CD4-positive, alpha-beta T cell treated with Interleukin-4 for 4 hours (primary cell): ENCODE measurements around the gene TUBGCP6.

Experiments used
- DNase-seq: peaks from one replicate; pipeline ENCODE4 v3.0.0-alpha.2; 2020

The TUBGCP6 gene

GRCh38 chr22:50250555-50251476 is 6.0 kb upstream of the TUBGCP6 start, which contains the start of gene HDAC10:
TSS of gene HDAC10 (minus strand) at chr22:50251265. CDS start at chr22:50251032, 233 bp downstream.
- peak; percentile 73 for DNase-seq

GRCh38 chr22:50250249-50250554 is 5.4 kb upstream of the TUBGCP6 start:
- no peak for DNase-seq

- no peak for DNase-seq
Observed at GRCh38 chr22:50249341-50250248, 4.8 kb upstream of the TUBGCP6 start.

DNA sequence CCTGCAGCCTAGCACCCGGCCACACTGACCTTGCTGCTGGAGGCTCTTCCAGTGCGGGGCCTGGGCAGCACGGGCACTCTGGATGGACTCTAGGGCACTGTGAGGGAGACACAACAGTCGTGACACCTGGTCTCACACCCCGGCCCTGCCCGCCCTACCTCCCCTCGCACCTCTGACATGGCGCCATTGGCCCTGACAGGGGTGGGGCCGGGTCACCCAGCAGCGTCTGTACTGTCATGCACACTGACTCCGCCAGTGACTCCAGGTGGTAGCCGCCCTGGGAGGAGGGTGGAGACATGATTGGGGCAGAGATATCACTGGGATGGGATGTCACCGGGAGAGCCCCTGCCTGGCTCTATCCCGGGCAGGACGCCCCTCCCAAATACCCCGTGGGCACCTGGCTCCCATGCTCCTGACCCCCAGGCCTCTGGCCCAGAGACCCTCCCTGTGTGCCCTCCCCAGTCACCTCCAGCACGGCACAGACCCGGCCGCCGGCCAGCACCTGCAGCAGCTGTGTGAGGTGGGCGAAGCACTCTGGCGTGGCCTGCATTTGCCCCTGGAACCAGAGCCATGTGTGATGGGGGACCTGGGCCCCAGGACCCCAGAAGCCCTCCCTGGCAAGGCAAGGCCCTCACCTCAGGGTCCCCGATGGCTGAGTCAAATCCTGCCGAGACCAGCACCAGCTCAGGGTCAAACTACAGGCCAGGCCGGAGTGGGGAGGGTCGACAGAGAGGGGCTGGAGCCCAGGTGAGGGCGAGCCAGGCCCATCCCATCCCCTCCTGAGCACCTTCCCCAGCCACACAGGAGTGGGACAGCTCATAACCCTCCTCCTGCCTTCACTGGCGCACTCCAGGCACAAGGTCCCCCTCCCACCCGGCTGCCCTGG is 3.6 kb upstream of the TUBGCP6 start:
- no peak for DNase-seq

GRCh38 chr22:50247748-50248147 is 2.9 kb upstream of the TUBGCP6 start:
- peak; percentile 62 for DNase-seq

- DNase-seq: no peak
Observed at GRCh38 chr22:50246242-50247175, 1.7 kb upstream of the TUBGCP6 start.

DNA sequence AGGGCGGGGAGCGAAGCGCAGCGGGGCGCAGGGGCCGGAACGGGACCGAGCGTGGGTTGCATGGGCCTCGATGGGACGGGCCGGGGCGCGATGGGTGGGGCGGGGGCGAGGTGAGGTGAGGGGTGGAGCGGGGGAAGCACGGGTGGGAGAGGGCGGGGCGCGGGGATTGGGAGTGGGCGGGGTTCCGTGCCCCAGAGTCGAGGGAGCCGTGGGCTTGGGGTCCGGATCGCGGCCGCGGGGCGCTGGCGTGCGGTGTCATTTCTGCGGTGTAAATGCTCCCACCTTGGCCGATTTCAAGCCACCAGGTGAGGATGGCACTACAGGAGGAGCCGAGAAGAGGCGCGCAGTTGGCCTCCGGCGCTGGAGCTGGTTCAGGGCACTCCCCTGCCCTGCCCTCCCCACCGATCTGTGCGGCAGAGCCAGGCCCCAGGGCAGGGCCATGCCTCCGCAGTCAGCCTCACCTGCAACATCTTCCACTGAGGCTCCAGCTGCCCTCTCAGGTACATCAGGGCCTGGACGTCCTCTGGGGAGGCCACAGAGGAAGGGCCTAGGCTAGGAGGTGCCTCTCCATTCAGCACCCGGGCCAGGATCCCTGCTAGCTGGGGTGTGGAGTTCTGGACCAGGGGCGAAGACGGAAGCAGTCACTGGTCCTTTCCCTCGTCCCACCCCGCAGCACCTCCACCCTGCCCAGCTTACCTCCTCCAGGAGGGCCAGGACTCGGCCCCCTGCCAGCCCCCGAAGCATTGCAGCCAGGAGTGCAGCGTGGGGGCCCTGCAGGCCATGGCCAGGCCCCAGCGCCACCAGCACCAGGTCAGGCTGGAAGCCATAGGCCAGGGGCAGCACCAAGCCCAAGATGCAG is 620 bp upstream of the TUBGCP6 start:
- DNase-seq: no peak

DNA sequence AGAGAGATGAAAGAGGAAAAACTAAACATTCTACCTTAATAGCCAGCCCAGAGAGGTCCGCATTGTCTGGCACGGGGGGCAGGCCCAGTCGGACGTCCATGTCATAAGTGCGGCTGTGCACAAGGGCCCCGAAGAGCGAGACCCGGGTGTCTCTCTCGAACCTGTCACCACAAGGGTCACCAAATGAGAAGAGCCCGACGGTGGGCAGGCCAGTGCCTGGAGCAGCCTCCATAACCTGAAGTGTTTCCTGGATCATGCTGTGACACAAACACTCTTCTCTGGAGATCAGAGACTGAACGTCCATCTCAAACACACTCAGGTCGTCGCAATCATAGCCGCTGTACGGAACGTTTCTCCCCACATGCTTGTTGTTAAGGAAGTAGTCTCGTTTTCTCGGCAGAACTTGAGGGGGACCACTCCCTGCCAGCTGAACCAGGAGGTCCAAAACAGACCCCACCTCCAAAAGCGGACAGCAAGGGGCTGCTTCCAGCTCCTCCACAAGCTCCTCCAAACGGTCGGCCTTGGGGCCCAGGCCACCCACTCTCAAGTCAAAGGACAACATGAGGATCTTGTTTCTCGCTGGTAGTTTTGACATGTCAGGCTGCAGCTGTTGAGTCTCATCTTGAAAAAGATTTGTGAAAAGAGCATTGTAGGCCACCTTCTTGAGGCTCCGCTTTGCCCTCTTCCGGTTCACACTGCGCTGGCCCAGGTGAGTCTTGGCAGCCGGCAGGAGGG is 971 bp downstream of the TUBGCP6 start:
- no peak for DNase-seq

DNA sequence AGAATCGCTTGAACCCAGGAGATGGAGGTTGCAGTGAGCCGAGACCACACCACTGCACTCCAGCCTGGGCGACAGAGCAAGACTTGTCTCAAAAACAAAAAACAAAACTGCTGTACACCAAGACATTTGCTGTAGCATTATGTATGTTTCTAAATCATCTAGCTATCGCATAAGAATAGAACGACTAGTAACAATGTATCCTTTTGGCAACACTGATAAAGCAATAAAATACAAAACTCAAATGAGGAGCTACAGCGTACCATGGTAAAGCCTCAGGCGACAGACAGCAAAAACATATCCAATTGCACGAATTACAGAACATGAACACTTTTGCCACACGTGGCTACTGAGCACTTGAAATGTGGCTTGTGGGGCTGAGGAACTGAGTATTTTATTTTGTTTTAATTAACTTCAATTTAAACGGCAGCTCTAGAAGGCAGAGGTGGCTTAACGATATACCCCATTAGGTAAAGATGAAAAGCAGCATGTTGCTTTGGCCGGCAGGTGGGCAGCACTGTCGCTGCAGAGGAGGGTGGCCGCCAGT is 2.3 kb downstream of the TUBGCP6 start:
- no peak for DNase-seq

- DNase-seq: no peak
Observed at GRCh38 chr22:50238755-50239154, 6.1 kb downstream of the TUBGCP6 start.

DNA sequence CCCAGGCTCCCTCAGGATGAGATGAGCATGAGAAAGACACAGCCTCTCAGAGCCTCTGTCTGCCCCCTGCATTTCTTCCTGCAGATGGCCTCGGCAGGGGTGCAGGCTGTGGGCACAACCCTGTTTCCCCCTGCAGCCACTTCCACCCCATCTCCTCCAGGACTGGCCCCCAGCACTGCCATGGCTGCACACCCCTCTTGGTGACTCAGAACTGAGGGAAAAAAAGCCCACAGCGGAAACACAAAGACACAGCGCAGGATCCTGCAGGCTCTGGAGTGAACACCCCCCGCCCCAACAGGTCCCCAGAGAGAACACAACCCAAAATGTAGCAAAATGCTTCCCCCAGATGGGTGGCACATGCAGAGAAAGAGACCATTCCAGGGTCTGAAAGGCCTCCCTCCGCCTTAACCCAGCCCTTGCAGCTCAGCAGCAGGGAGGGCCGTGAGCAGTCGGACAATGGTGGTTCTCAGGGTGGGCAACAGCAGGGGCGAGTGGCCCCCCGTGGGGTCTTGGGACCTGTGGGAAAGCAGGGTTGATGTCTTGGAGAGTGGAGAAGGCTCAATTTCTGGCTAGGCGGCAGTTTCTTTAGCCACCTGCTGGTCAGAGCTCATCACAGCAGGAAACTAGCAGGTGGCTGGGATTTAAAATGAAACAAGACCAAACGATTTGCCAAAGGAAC is 8.0 kb downstream of the TUBGCP6 start:
- DNase-seq: no peak

DNA sequence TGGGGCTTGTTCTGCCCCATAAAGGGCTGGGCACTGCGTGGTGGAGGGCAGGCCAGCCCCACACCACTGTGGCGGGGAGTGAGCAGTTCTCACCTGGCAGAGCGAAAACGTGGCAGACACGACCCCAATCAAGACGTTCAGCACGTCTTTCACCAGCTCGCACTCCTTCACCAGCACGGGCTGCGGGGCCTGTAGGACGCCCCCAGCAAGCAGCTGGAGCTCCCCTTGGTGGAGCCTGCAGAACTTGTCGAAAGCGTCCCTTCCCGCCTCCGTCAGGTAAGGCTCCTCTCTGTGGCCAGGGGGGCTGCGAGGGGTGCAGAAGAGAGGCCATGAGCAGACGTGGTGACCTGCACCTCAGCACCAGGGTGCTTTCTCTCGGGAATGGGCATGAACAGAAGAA is 11.6 kb downstream of the TUBGCP6 start:
- DNase-seq: no peak

DNA sequence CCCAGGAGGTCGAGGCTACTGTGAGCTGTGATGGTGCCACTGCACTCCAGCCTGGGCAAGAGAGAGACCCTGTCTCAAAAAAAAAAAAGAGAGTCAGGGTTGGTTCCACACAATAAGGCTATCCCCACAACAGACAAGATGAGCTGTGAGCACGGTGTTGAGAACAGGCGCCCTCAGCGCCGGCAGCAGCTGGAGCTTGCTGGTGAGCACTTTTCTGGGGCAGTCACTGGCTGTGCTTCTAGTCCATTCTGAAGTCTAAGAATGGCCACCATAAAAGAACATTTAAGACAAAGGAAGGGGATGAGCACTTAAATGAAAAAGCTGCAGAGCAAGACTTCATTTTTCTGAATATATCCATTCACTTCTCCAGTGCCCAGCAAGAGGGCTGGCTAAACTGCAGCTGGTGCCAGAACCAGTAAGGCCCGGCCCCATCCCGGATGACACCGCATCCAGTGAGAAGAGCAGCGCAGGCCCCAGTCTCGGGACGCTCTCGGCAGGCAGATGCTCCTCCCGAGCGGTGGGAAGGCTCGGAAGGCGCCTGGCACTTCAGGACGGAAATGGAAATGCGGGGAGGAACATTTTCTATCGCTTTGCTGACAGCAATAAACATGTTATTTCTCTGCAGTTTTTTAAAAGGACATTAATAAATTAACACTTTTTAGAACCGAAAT is 12.2 kb downstream of the TUBGCP6 start:
- no peak for DNase-seq

DNA sequence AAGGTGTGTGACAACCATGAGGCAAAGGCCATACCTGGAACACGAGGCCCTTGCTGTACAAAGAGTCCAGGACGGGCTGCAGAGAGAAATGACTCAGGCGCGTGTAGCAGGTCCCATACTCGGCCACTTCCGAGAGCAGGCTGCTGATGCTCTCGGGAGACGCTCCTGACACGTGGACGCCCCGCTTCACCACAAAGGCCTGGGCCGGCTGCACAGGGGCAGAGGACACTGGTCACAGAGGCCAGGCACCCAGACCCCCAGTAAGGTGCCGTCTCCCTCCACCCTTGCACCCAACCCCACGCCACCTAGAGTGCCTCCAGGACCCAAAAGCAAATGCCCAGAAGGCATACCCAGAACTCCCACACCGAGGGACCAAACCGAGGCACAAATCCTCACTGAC is 15.5 kb downstream of the TUBGCP6 start:
- no peak for DNase-seq

- no peak for DNase-seq
Observed at GRCh38 chr22:50228366-50228765, 16.5 kb downstream of the TUBGCP6 start.

GRCh38 chr22:50227579-50228215 is 17.1 kb downstream of the TUBGCP6 start:
- DNase-seq: no peak

DNA sequence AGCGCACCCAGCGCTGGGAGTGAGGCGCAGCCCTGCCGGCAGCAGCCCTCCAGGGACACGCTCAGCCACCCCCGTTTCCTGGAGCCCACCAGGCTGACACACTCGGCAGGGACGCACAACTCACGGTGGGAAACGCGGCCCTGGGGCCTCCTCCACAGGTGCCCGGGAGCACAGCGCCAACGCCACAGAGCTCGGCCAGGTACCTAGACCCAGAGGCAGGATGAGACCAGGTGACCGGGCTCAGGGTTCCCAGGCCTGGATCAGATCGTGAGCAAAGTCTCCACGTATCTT is 18.0 kb downstream of the TUBGCP6 start:
- no peak for DNase-seq
